ENCODE data around the gene FBXL17.
"Not testable (repeated sequence)": the region's sequence is repeated elsewhere in the genome, so short reads cannot be mapped to it uniquely, and the experiment has no call there.

Gene FBXL17

GRCh38 chr5:108381954-108382783 lies at the start of gene FBXL17:
TSS of gene FBXL17 (minus strand) at chr5:108382098.
- peak; percentile 97 for DNase-seq

GRCh38 chr5:108430931-108431608 lies 49.2 kb upstream of the FBXL17 start:
- DNase-seq = no peak

GRCh38 chr5:108421713-108422112 lies 39.8 kb upstream of the FBXL17 start:
- DNase-seq = no peak

GRCh38 chr5:108420755-108421154 lies 38.9 kb upstream of the FBXL17 start:
- DNase-seq = no peak

GRCh38 chr5:108420158-108420557 lies 38.3 kb upstream of the FBXL17 start:
- DNase-seq = no peak

- no peak for DNase-seq
These were observed 36.3 kb upstream of the FBXL17 start for GRCh38 chr5:108418197-108418596.

GRCh38 chr5:108417166-108417670 lies 35.3 kb upstream of the FBXL17 start:
- no peak for DNase-seq

GRCh38 chr5:108415726-108416125 lies 33.8 kb upstream of the FBXL17 start:
- DNase-seq = no peak

GRCh38 chr5:108409786-108410185 lies 27.9 kb upstream of the FBXL17 start:
- DNase-seq = no peak

GRCh38 chr5:108405201-108405600 lies 23.3 kb upstream of the FBXL17 start:
- not testable (repeated sequence) for DNase-seq

GRCh38 chr5:108398964-108399363 lies 17.1 kb upstream of the FBXL17 start:
- DNase-seq = no peak

GRCh38 chr5:108396837-108397236 lies 14.9 kb upstream of the FBXL17 start:
- DNase-seq = not testable (repeated sequence)

- DNase-seq = no peak
These were observed 5.9 kb upstream of the FBXL17 start for GRCh38 chr5:108387758-108388157.

GRCh38 chr5:108386345-108387061 lies 4.6 kb upstream of the FBXL17 start:
- no peak for DNase-seq

GRCh38 chr5:108384741-108385140 lies 2.8 kb upstream of the FBXL17 start:
- DNase-seq = no peak

- DNase-seq = no peak
These were observed 959 bp upstream of the FBXL17 start for GRCh38 chr5:108382784-108383330.

GRCh38 chr5:108381350-108381953 lies 446 bp downstream of the FBXL17 start:
- peak; percentile 95 for DNase-seq

- DNase-seq = peak; percentile 88
These were observed 1.2 kb downstream of the FBXL17 start for GRCh38 chr5:108380531-108381349.

GRCh38 chr5:108379722-108380530 lies 2.0 kb downstream of the FBXL17 start:
- peak; percentile 42 for DNase-seq

GRCh38 chr5:108375768-108376167 lies 6.1 kb downstream of the FBXL17 start:
- DNase-seq = no peak

- DNase-seq = no peak
These were observed 8.5 kb downstream of the FBXL17 start for GRCh38 chr5:108373426-108373825.
